B cell (primary cell): ENCODE measurements around the gene SPATA20. TPM values are rescaled to one million over a fixed set of nuclear protein-coding genes. Genes with fewer than 3 reads are reported as not detected.

Experiments used
- ATAC-seq: fragments of 200-7000 bp; cut with Tn5 transposase; one replicate; pipeline ENCODE4 v1.10.0; 2021; ENCODE audit warnings: low read depth, mild to moderate bottlenecking, moderate number of reproducible peaks, moderate library complexity
- CTCF ChIA-PET: fragments of 350-600 bp; sonication (Branson Sonifier 250); formaldehyde crosslinking; loops from one replicate; lab custom pipeline; 2021; ENCODE audit warnings: antibody characterized with exemption, inconsistent platforms; lab: Charles Lee
- POLR2A ChIA-PET: fragments of 350-600 bp; sonication (Branson Sonifier 250); formaldehyde crosslinking; loops from one replicate; lab custom pipeline; 2021; ENCODE audit warnings: antibody characterized with exemption; lab: Charles Lee
- DNase-seq: peaks from one replicate; pipeline ENCODE4 v3.0.0; 2013
- H2AFZ ChIP-seq: 2 replicates; pipeline ENCODE4 v1.6.1; 2012; ENCODE audit warnings: mild to moderate bottlenecking, low read depth, low read length; ENCODE audit not compliant: insufficient read depth, poor library complexity, severe bottlenecking
- H3K27ac ChIP-seq, 2 donors: 1 replicate in 1 of 2; 2 replicates in 1 of 2; pipeline ENCODE4 v1.5.1; 2012 to 2013; ENCODE audit warnings: low read length in 2 of 2, mild to moderate bottlenecking in 2 of 2, moderate library complexity in 1 of 2
- H3K27me3 ChIP-seq, 4 experiments: fragments of 200-600 bp in 1 of 4; sonication (generic) in 1 of 4; replicated peaks in 1 of 4; 1 replicate in 2 of 4; 2 replicates in 2 of 4; pipeline versions ENCODE4 v1.6.1 to v1.7.0; 2013 to 2016; ENCODE audit warnings: low read length in 3 of 4, mild to moderate bottlenecking in 2 of 4, mixed read lengths in 1 of 4, moderate library complexity in 1 of 4; ENCODE audit not compliant: insufficient read depth in 4 of 4, control insufficient read depth in 3 of 4; ENCODE audit errors: control extremely low read depth in 1 of 4
- H3K36me3 ChIP-seq, 2 experiments: replicated peaks in 1 of 2; 1 replicate in 1 of 2; 2 replicates in 1 of 2; pipeline versions ENCODE4 v1.6.1 to v1.7.1; 2013; ENCODE audit warnings: low read length in 1 of 2; ENCODE audit not compliant: insufficient read depth in 2 of 2, control insufficient read depth in 1 of 2; ENCODE audit errors: control extremely low read depth in 1 of 2, extremely low read depth in 1 of 2
- H3K4me1 ChIP-seq, 2 donors: fragments of 200-600 bp in 1 of 2; sonication (generic) in 1 of 2; 1 replicate in 1 of 2; 2 replicates in 1 of 2; pipeline versions ENCODE4 v1.5.1 to v1.6.1; 2013 to 2017; ENCODE audit warnings: low read length in 2 of 2; ENCODE audit not compliant: control insufficient read depth in 2 of 2, insufficient read depth in 2 of 2
- H3K4me2 ChIP-seq: replicated peaks from 2 replicates; pipeline ENCODE3; 2012; ENCODE audit warnings: mild to moderate bottlenecking, low read depth, low read length; ENCODE audit not compliant: poor library complexity, severe bottlenecking
- H3K4me3 ChIP-seq, 5 experiments: fragments of 200-600 bp in 1 of 5; sonication (generic) in 1 of 5; 1 replicate in 3 of 5; 2 replicates in 2 of 5; pipeline versions ENCODE4 v1.5.1 to v1.7.0; 2011 to 2016; ENCODE audit warnings: low read length in 4 of 5, mild to moderate bottlenecking in 4 of 5, low read depth in 2 of 5, control low read depth in 1 of 5, moderate library complexity in 1 of 5; ENCODE audit not compliant: insufficient read depth in 1 of 5; ENCODE audit errors: control extremely low read depth in 1 of 5, extremely low read depth in 1 of 5
- H3K79me2 ChIP-seq: fragments of 200-600 bp; sonication (generic); one replicate; pipeline ENCODE4 v1.6.0; 2016; ENCODE audit warnings: low read length; ENCODE audit not compliant: control insufficient read depth, insufficient read depth
- H3K9ac ChIP-seq: fragments of 200-600 bp; sonication (generic); 2 replicates; pipeline ENCODE4 v1.6.1; 2017; ENCODE audit warnings: mild to moderate bottlenecking, low read length, moderate library complexity
- H3K9me3 ChIP-seq, 3 donors: one replicate each; pipeline versions ENCODE4 v1.6.1 to v1.7.1; 2013; ENCODE audit warnings: low read length in 2 of 3; ENCODE audit not compliant: control insufficient read depth in 2 of 3, insufficient read depth in 1 of 3; ENCODE audit errors: control extremely low read depth in 1 of 3
- H4K20me1 ChIP-seq: 2 replicates; pipeline ENCODE4 v1.6.0; 2012; ENCODE audit warnings: mild to moderate bottlenecking, low read length; ENCODE audit not compliant: insufficient read depth, control insufficient read depth, poor library complexity, severe bottlenecking
- H3K27ac Mint-ChIP-seq: one replicate; pipeline ENCODE4 v1.8.0; 2021; ENCODE audit warnings: mixed read lengths
- H3K27me3 Mint-ChIP-seq: one replicate; pipeline ENCODE4 v1.8.0; 2021; ENCODE audit warnings: mixed read lengths
- H3K4me1 Mint-ChIP-seq: one replicate; pipeline ENCODE4 v1.8.0; 2021; ENCODE audit warnings: mixed read lengths
- H3K4me3 Mint-ChIP-seq: one replicate; pipeline ENCODE4 v1.8.0; 2021; ENCODE audit warnings: mixed read lengths
- H3K9me3 Mint-ChIP-seq: one replicate; pipeline ENCODE4 v1.8.0; 2022; ENCODE audit warnings: mixed read lengths; ENCODE audit not compliant: insufficient read depth
- CTCF ChIP-seq: fragments of 200-600 bp; IDR thresholded peaks from one replicate; pipeline ENCODE4 v1.8.0; 2022; ENCODE audit warnings: antibody characterized with exemption, mild to moderate bottlenecking
- EZH2 ChIP-seq: IDR thresholded peaks from 2 replicates; pipeline ENCODE4 v1.6.1; 2012; ENCODE audit warnings: borderline replicate concordance, low read depth, mild to moderate bottlenecking, moderate library complexity, low read length; ENCODE audit not compliant: insufficient read depth, poor library complexity, severe bottlenecking
- WGBS: methylation state at CpG from one replicate; pipeline ENCODE4 v1.1.5; 2013; ENCODE audit warnings: missing lambda C conversion rate; ENCODE audit not compliant: insufficient coverage; 5-methylcytosine and 5-hydroxymethylcytosine counted together
- intact Hi-C: fragments of 100-400 bp; cut with micrococcal nuclease; formaldehyde crosslinking; loops from one replicate; pipeline ENCODE4 v1.10.0; 2022
- polyA plus RNA-seq: library from polyadenylated mRNA; depleted of rRNA; stranded (reverse); fragments of >200 nt; gene quantifications from 2 replicates; pipeline ENCODE4 v1.2.3, GENCODE V29; 2012
- total RNA-seq, 2 donors: library from RNA; stranded (reverse); fragments of 120-200 nt in 1 of 2; gene quantifications; 1 replicate in 1 of 2; 2 replicates in 1 of 2; pipeline versions ENCODE4 v1.2.3 to v1.2.4, GENCODE V29; 2013 to 2022

SPATA20 gene
- total and polyA plus RNA-seq, 2 donors (not counting 1 experiment from before 2014, with no cell fraction given): 61.7 to 68.5 TPM

- ATAC-seq (peak; percentile 10), DNase-seq (peak; percentile 64)
- no peaks in the 10 kb centered on the region for H3K9me3 Mint-ChIP-seq
- Histone ChIP-seq H3K36me3 (no peaks in the 10 kb centered on the region), H3K9ac (peak overlapping the region; percentile 71), H3K4me3 (peak overlapping the region in 4 of 5 experiments; percentile 13 to 70 (median 60)), H3K27ac (no peak overlapping the region), H3K4me1 (peaks cover 34 to 40% of the 10 kb centered on the region in 2 donors), H3K27me3 (peaks cover 0 to 88% (median 42%) of the 10 kb centered on the region in 4 experiments), H4K20me1 (peaks cover 8% of the 10 kb centered on the region), H3K9me3 (peaks cover 0 to 27% (median 0%) of the 10 kb centered on the region in 3 donors), H3K4me2 (peak overlapping the region; percentile 99), H2AFZ (peak overlapping the region; percentile 64), H3K79me2 (no peaks in the 10 kb centered on the region)
- H3K27ac Mint-ChIP-seq: no peak overlapping the region
- H3K4me1 Mint-ChIP-seq: peaks cover 35% of the 10 kb centered on the region
- WGBS: 2% methylated on average over 80 of the region's 88 CpGs
- intact Hi-C loops: loop anchor here (1.0 to 5.0 kb wide), 4 partner anchors 14 to 306 kb away; partner anchors contain the start of genes ANKRD40, SPATA20 and TOB1
- H3K4me3 Mint-ChIP-seq: peak overlapping the region; percentile 29
- CTCF ChIA-PET: interaction anchor here (1.0 to 1.4 kb wide), 2 partner anchors 14 kb away, joined by 4 read pairs; partner anchors contain the start of gene SPATA20
- peaks cover 36% of the 10 kb centered on the region for H3K27me3 Mint-ChIP-seq
- POLR2A ChIA-PET: no interaction called here
- TF ChIP-seq CTCF (no peak), EZH2 (peak; percentile 98)
Observed at GRCh38 chr17:50560931-50561745, 14.2 kb downstream of the SPATA20 start.

GRCh38 chr17:50561746-50562141 lies 14.8 kb downstream of the SPATA20 start:
- ChIA-PET CTCF (interaction anchor here (1.0 kb wide), 1 partner anchor 221 kb away, joined by 4 read pairs; no protein-coding TSS in a partner anchor), POLR2A (interaction anchor here (0.8 kb wide), 1 partner anchor 201 kb away, joined by 7 read pairs; no protein-coding TSS in a partner anchor)
- Mint-ChIP-seq H3K9me3 (no peaks in the 10 kb centered on the region), H3K27me3 (peaks cover 43% of the 10 kb centered on the region), H3K27ac (no peak overlapping the region), H3K4me3 (peak overlapping the region; percentile 29), H3K4me1 (peaks cover 35% of the 10 kb centered on the region)
- Histone ChIP-seq H4K20me1 (peaks cover 8% of the 10 kb centered on the region), H3K4me3 (peak overlapping the region in 2 of 5 experiments; percentile 56 to 70), H3K36me3 (no peaks in the 10 kb centered on the region), H3K27me3 (peaks cover 0 to 91% (median 44%) of the 10 kb centered on the region in 4 experiments), H3K79me2 (no peaks in the 10 kb centered on the region), H2AFZ (peak overlapping the region; percentile 64), H3K27ac (no peak overlapping the region), H3K9me3 (peaks cover 0 to 27% (median 0%) of the 10 kb centered on the region in 3 donors), H3K4me2 (peak overlapping the region; percentile 99), H3K9ac (peak overlapping the region; percentile 71), H3K4me1 (peaks cover 34 to 40% of the 10 kb centered on the region in 2 donors)
- intact Hi-C loops: loop anchor here (2.0 to 5.0 kb wide), 2 partner anchors 146 to 305 kb away; partner anchors contain the start of genes ANKRD40 and TOB1
- WGBS: 0% methylated on average over 5 of the region's 27 CpGs
- TF ChIP-seq EZH2 (peak; percentile 27), CTCF (no peak)
- no peak for ATAC-seq
- peak; percentile 39 for DNase-seq
